Measurements from ENCODE around the gene B3GNT5.

The B3GNT5 gene

GRCh38 chr3:183265834-183266417 is 12.9 kb downstream of the B3GNT5 start:
- peak; percentile 14 to 20 for DNase-seq (ENCODE audit: low read depth in 2 of 2)

GRCh38 chr3:183266454-183266853 is 13.4 kb downstream of the B3GNT5 start:
- no peak for DNase-seq (ENCODE audit: low read depth in 2 of 2)

- no peak for DNase-seq (ENCODE audit: low read depth in 2 of 2)
Measured at GRCh38 chr3:183267140-183267539, 14.1 kb downstream of the B3GNT5 start.

GRCh38 chr3:183268366-183268765 is 15.3 kb downstream of the B3GNT5 start:
- no peak for DNase-seq (ENCODE audit: low read depth in 2 of 2)

- no peak for DNase-seq (ENCODE audit: low read depth in 2 of 2)
Measured at GRCh38 chr3:183269345-183269744, 16.3 kb downstream of the B3GNT5 start.

- DNase-seq (ENCODE audit: low read depth in 2 of 2) = no peak
Measured at GRCh38 chr3:183270344-183270743, 17.3 kb downstream of the B3GNT5 start.

- no peak for DNase-seq (ENCODE audit: low read depth in 2 of 2)
Measured at GRCh38 chr3:183272142-183272541, 19.1 kb downstream of the B3GNT5 start.

- DNase-seq (ENCODE audit: low read depth in 2 of 2) = no peak
Measured at GRCh38 chr3:183272791-183273190, 19.7 kb downstream of the B3GNT5 start.

- no peak for DNase-seq (ENCODE audit: low read depth in 2 of 2)
Measured at GRCh38 chr3:183274609-183275008, 21.6 kb downstream of the B3GNT5 start.

- no peak for DNase-seq (ENCODE audit: low read depth in 2 of 2)
Measured at GRCh38 chr3:183275418-183275817, 22.4 kb downstream of the B3GNT5 start.

- no peak for DNase-seq (ENCODE audit: low read depth in 2 of 2)
Measured at GRCh38 chr3:183275937-183276336, 22.9 kb downstream of the B3GNT5 start.

GRCh38 chr3:183277260-183277659 is 24.2 kb downstream of the B3GNT5 start:
- DNase-seq (ENCODE audit: low read depth in 2 of 2) = no peak

- DNase-seq (ENCODE audit: low read depth in 2 of 2) = no peak
Measured at GRCh38 chr3:183278479-183279088, 25.5 kb downstream of the B3GNT5 start.

- no peak for DNase-seq (ENCODE audit: low read depth in 2 of 2)
Measured at GRCh38 chr3:183279371-183279770, 26.3 kb downstream of the B3GNT5 start.

GRCh38 chr3:183281126-183281797 is 28.2 kb downstream of the B3GNT5 start:
- DNase-seq (ENCODE audit: low read depth in 2 of 2) = no peak

GRCh38 chr3:183283886-183284285 is 30.8 kb downstream of the B3GNT5 start:
- no peak for DNase-seq (ENCODE audit: low read depth in 2 of 2)

- DNase-seq (ENCODE audit: low read depth in 2 of 2) = no peak
Measured at GRCh38 chr3:183284570-183284969, 31.5 kb downstream of the B3GNT5 start.

- DNase-seq (ENCODE audit: low read depth in 2 of 2) = no peak
Measured at GRCh38 chr3:183285318-183285717, 32.3 kb downstream of the B3GNT5 start.

- DNase-seq (ENCODE audit: low read depth in 2 of 2) = peak; percentile 76 to 87
Measured at GRCh38 chr3:183285828-183286457, 32.9 kb downstream of the B3GNT5 start.

GRCh38 chr3:183287301-183287971 is 34.4 kb downstream of the B3GNT5 start:
- no peak for DNase-seq (ENCODE audit: low read depth in 2 of 2)

GRCh38 chr3:183288117-183288516 is 35.1 kb downstream of the B3GNT5 start:
- DNase-seq (ENCODE audit: low read depth in 2 of 2) = no peak

GRCh38 chr3:183290216-183290615 is 37.2 kb downstream of the B3GNT5 start:
- DNase-seq (ENCODE audit: low read depth in 2 of 2) = no peak

All from stimulated activated CD4-positive, alpha-beta T cell treated with anti-CD3 and anti-CD28 coated beads, Interleukin-1b, Interleukin-23, amount 100 ng/mL, for 4 hours (primary cell).